Measurements from ENCODE around the gene JCAD.
"Not testable (repeated sequence)": the region's sequence is repeated elsewhere in the genome, so short reads cannot be mapped to it uniquely, and the experiment has no call there.

The JCAD gene

GRCh38 chr10:29980084-29980483, 79.3 kb downstream of the JCAD start:
- DNase-seq: no peak

GRCh38 chr10:29979421-29979779, 80.0 kb downstream of the JCAD start:
- not testable (repeated sequence) for DNase-seq

- no peak for DNase-seq
Observed at GRCh38 chr10:29977171-29977570, 82.2 kb downstream of the JCAD start.

- no peak for DNase-seq
Observed at GRCh38 chr10:29976134-29976533, 83.3 kb downstream of the JCAD start.

- DNase-seq: no peak
Observed at GRCh38 chr10:29974773-29975172, 84.6 kb downstream of the JCAD start.

- no peak for DNase-seq
Observed at GRCh38 chr10:29973921-29974320, 85.5 kb downstream of the JCAD start.

- DNase-seq: no peak
Observed at GRCh38 chr10:29970576-29970975, 88.8 kb downstream of the JCAD start.

- DNase-seq: no peak
Observed at GRCh38 chr10:29970012-29970396, 89.4 kb downstream of the JCAD start.

GRCh38 chr10:29969255-29970011, 90.0 kb downstream of the JCAD start:
- no peak for DNase-seq

GRCh38 chr10:29968585-29968984, 90.8 kb downstream of the JCAD start:
- no peak for DNase-seq

- no peak for DNase-seq
Observed at GRCh38 chr10:29966269-29966668, 93.1 kb downstream of the JCAD start.
